DMS153 (cell line): ENCODE results near the gene SCNN1B.

Experiments
- DNase-seq: peaks from one replicate; lab custom pipeline; 2025; lab: John Stamatoyannopoulos, UW

SCNN1B gene

DNA sequence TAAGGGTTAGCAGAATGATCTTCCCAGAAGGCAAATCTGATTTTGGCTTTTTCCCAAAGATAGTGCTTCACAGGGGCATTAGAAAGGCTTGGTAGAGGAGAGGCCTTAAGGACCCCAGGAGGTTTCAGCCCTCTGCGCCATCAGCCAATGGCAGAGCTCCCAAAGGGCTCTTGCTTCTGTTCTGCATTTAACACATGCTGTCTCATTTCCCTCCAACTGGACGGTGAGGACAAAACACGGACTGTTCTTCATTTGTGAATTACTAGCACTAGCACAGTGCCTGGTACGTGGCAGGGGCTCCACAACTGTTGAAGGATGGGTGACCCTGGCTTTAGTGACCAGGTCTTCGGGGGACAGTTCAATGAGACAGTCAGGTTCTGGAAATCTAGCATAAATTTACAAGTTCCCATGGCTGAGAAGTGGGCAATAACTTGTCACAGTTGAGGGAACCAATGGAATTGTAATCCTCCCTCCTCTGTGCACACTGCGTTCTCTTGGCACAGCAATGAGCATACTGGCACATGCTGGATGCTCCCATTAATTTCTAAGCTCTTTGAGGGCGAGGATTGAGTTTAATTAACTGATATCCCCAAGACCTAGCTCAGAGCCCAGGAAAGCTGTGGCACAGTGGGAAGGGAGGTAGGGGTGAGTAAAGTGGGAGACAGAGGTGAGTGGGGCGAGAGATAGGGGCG, 105.5 kb downstream of the SCNN1B start:
- no peak for DNase-seq

- DNase-seq = no peak
Observed at GRCh38 chr16:23408242-23408822, 106.2 kb downstream of the SCNN1B start.

- peak; percentile 81 for DNase-seq
Observed at GRCh38 chr16:23408823-23409298, 106.8 kb downstream of the SCNN1B start.

DNA sequence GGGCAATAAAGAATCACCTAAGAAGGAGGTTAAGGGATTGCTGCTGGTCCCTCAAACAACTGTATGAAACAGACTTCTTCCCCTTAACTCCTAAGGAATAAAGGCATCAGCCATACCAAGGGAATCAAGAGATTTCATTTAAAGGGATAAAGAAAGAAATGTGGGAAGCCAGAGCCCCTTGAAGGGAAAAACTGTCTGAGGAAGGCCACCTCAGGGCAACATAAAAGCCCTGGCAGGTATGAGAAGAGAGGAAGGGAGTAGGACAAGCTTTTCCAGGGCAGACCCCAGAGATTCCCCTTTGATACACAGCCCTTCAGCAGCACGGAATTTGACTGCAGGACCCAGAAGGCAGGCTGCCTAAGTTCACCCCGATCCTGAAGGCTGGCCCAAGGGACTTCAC, 107.4 kb downstream of the SCNN1B start:
- no peak for DNase-seq

- no peak for DNase-seq
Observed at GRCh38 chr16:23410176-23410575, 108.1 kb downstream of the SCNN1B start.

- no peak for DNase-seq
Observed at GRCh38 chr16:23414731-23415130, 112.6 kb downstream of the SCNN1B start.

- no peak for DNase-seq
Observed at GRCh38 chr16:23416816-23417215, 114.7 kb downstream of the SCNN1B start.

DNA sequence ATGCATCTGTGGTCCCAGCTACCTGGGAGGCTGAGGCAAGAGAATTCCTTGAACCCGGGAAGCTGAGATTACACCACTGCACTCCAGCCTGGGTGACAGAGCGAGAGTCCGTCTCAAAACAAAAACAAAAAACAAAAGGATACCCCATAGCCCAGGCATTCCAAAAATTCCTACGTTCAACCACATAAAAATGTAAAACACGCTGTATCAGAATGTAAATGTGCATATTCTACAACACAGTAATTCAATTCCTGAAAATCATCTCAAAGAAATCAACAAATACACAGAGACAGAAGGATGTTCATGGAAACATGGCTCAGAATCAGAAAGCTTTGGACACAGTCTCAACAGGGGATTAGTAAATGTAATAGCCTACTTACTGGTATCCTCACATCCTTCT, 117.9 kb downstream of the SCNN1B start:
- DNase-seq = no peak

DNA sequence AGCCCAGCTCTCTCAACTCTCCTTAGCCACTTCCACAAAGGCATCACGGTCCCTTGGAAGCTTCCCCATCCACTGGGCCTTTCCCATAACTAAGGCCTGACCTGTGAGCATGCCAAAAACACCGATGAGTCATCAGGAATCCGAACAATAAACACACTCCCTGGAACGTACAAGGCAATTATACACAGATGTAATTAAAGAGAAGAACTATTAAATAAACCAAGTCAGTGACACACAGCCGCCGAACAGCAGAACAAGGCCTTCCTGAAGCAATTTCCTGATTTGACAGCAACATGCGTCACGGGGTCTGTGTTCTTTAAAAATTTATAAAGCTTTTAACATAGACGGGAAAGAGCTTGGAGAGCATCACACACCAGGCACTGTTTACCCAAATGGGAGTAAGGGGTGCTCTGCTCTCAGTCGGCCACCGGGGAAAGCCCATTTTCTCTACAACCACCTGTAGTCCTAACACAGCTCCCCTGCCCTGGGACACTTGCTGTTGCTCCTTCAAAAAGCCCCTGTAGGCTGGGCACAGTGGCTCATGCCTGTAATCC, 121.5 kb downstream of the SCNN1B start:
- peak; percentile 92 for DNase-seq

DNA sequence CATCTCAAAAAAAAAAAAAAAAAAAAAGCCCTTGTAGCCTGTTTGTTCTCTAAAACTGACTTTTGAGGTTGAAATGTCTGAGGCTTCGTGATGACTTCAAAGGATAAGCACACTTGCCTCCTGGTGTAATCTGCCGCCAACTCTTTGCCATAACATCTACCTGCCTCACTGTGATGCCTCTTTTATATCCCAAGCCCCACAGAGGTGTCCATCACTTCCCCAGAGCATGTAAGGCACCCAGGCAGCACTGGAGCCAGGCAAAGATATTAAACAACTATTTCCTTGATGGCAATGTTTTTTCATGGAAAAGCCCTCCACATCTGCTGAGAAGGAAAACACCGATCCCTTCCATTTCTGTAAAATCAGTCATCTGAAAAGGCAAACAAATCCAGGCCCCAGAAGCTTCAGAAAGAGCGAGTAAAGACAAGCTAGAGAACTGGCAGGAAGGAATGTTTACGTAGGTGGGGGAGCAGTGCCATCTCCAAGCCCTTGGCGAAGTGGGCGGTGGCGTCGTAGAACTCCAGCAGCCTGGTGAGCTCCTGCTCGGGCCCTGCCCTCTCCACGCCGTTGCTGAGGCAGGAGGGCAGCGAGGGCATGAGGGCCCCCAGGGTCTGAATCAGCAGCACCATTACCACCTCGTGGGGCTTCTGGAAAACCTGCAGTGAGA, 122.3 kb downstream of the SCNN1B start:
- DNase-seq = peak; percentile 53

DNA sequence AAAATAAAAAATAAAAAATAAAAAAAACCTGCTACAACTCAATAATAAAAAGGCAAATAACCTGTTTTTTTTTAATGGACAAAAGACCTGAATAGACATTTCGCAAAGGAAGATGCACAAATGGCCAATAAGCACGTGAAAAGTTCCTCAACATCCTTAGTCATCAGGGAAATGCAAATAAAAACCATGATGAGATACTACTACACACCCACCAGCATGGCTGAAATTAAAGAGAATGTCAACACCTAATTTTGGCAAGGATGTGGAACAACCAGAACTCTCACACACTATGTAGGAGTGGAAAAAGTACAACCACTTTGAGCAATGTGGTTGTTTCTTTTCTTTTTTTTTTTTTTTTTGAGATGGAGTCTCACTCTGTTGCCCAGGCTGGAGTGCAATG, 126.2 kb downstream of the SCNN1B start:
- no peak for DNase-seq
